Lung microvascular endothelial cell (primary cell): ENCODE measurements around the gene DNAJB13. TPM values are rescaled to one million over a fixed set of nuclear protein-coding genes. Genes with fewer than 3 reads are reported as not detected.

Source experiments
- DNase-seq, 2 donors: peaks; one replicate each; pipeline versions ENCODE4 v3.0.0 to v3.0.0-alpha.2; 2010; ENCODE audit warnings: low read depth in 2 of 2
- total RNA-seq: library from RNA; depleted of rRNA; stranded (reverse); fragments of >200 nt; gene quantifications from 2 replicates; pipeline ENCODE4 v1.2.1, GENCODE V29; 2014

The DNAJB13 gene
- total RNA-seq, 1 donor from 2014 or later, result not detected

GRCh38 chr11:74014880-74015279, 64.1 kb downstream of the DNAJB13 start:
- DNase-seq, result peak in 1 of 2 donors; percentile 10

GRCh38 chr11:74015919-74016684, 65.3 kb downstream of the DNAJB13 start:
- DNase-seq, result no peak

- DNase-seq, result no peak
These were observed 66.8 kb downstream of the DNAJB13 start for GRCh38 chr11:74017631-74018030.

GRCh38 chr11:74018331-74019005, 67.6 kb downstream of the DNAJB13 start:
- peak; percentile 66 to 80 for DNase-seq

- no peak for DNase-seq
These were observed 68.4 kb downstream of the DNAJB13 start for GRCh38 chr11:74019104-74019738.

GRCh38 chr11:74019860-74020259, 69.0 kb downstream of the DNAJB13 start:
- DNase-seq, result no peak

Other genes starting within 250 kb of the DNAJB13 start
- gene RAB6A, start 190.0 kb upstream of the DNAJB13 start, total RNA-seq, result 70.2 and 101 TPM in 2 replicates
- gene MRPL48, start 163.2 kb upstream of the DNAJB13 start, total RNA-seq, result 26.0 and 33.1 TPM in 2 replicates
- gene COA4, start 74.2 kb upstream of the DNAJB13 start, total RNA-seq, result 42.9 and 59.1 TPM in 2 replicates
- gene PAAF1, start 74.0 kb upstream of the DNAJB13 start, total RNA-seq, result 2.2 and 2.8 TPM in 2 replicates
- 2.2 and 6.5 TPM in 2 replicates for gene UCP2, start 31.8 kb downstream of the DNAJB13 start, total RNA-seq
- gene UCP3, start 58.1 kb downstream of the DNAJB13 start, total RNA-seq, result 0.22 and 0.40 TPM in 2 replicates
- 6.8 and 10.7 TPM in 2 replicates for gene C2CD3, start 220.0 kb downstream of the DNAJB13 start, total RNA-seq
- gene PPME1, start 220.3 kb downstream of the DNAJB13 start, total RNA-seq, result 18.3 and 25.6 TPM in 2 replicates